IMR-90 (cell line): ENCODE results near the gene ATP11A. TPM values are rescaled to one million over a fixed set of nuclear protein-coding genes. Genes with fewer than 3 reads are reported as not detected.

Experiments used
- ATAC-seq: fragments of 200-7000 bp; cut with Tn5 transposase; 2 replicates; pipeline ENCODE4 v1.9.1; 2020; ENCODE audit warnings: low read depth, mild to moderate bottlenecking, moderate library complexity
- BruUV-seq: library from RNA; stranded (reverse); fragments of 400-500 nt; replicated peaks from 2 replicates; lab custom pipeline; 2021; lab: Mats Ljungman, UMichigan
- CTCF ChIA-PET: fragments of 300-600 bp; formaldehyde crosslinking; extraction: SDS; loops from one replicate; lab custom pipeline; 2021; ENCODE audit warnings: antibody characterized with exemption; lab: Yijun Ruan, JAX
- POLR2A ChIA-PET: fragments of 300-600 bp; sonication (Branson Sonifier 250); formaldehyde crosslinking; loops from one replicate; lab custom pipeline; 2022; ENCODE audit warnings: antibody characterized with exemption; ENCODE audit not compliant: unreplicated experiment; lab: Charles Lee
- DNase-seq: peaks from one replicate; pipeline ENCODE4 v3.0.0; 2013
- H2AFZ ChIP-seq: replicated peaks from 2 replicates; pipeline ENCODE3; 2013; ENCODE audit warnings: low read length, mild to moderate bottlenecking; ENCODE audit not compliant: poor library complexity
- H2AK5ac ChIP-seq: 2 replicates; pipeline ENCODE4 v1.6.1; 2013; ENCODE audit warnings: low read depth, low read length, inconsistent platforms
- H2AK9ac ChIP-seq: replicated peaks from 2 replicates; pipeline ENCODE3; 2013; ENCODE audit warnings: mild to moderate bottlenecking, low read depth, low read length, moderate library complexity; ENCODE audit not compliant: poor library complexity
- H2BK120ac ChIP-seq: 2 replicates; pipeline ENCODE4 v1.6.1; 2013; ENCODE audit warnings: low read depth, low read length, inconsistent platforms
- H2BK15ac ChIP-seq: 3 replicates; pipeline ENCODE4 v1.6.1; 2013; ENCODE audit warnings: low read depth, low read length, inconsistent platforms
- H2BK20ac ChIP-seq: 2 replicates; pipeline ENCODE4 v1.6.1; 2013; ENCODE audit warnings: low read depth, mild to moderate bottlenecking, inconsistent platforms, low read length, moderate library complexity
- H2BK5ac ChIP-seq: 2 replicates; pipeline ENCODE4 v1.6.1; 2013; ENCODE audit warnings: mild to moderate bottlenecking, low read depth, low read length, inconsistent platforms; ENCODE audit not compliant: poor library complexity, severe bottlenecking
- H3K14ac ChIP-seq: replicated peaks from 2 replicates; pipeline ENCODE4 v1.6.1; 2013; ENCODE audit warnings: low read depth, low read length, inconsistent platforms
- H3K18ac ChIP-seq: 2 replicates; pipeline ENCODE4 v1.6.1; 2013; ENCODE audit warnings: low read depth, low read length, control low read depth
- H3K23ac ChIP-seq: 2 replicates; pipeline ENCODE4 v1.6.1; 2013; ENCODE audit warnings: low read depth, low read length, inconsistent platforms
- H3K27ac ChIP-seq: 2 replicates; pipeline ENCODE4 v1.5.1; 2013; ENCODE audit warnings: mild to moderate bottlenecking, control low read depth, low read length; ENCODE audit not compliant: insufficient read depth
- H3K27me3 ChIP-seq: 2 replicates; pipeline ENCODE4 v1.6.1; 2013; ENCODE audit warnings: low read length; ENCODE audit not compliant: control insufficient read depth, insufficient read depth
- H3K36me3 ChIP-seq: 2 replicates; pipeline ENCODE4 v1.6.1; 2013; ENCODE audit warnings: low read length, mixed read lengths; ENCODE audit not compliant: control insufficient read depth, insufficient read depth
- H3K4ac ChIP-seq: 2 replicates; pipeline ENCODE4 v1.6.1; 2013; ENCODE audit warnings: low read depth, low read length, inconsistent platforms
- H3K4me1 ChIP-seq: 2 replicates; pipeline ENCODE4 v1.6.1; 2013; ENCODE audit warnings: low read length, mixed read lengths; ENCODE audit not compliant: control insufficient read depth, insufficient read depth
- H3K4me2 ChIP-seq: 2 replicates; pipeline ENCODE4 v1.6.1; 2013; ENCODE audit warnings: low read depth, mild to moderate bottlenecking, control low read depth, low read length, moderate library complexity
- H3K4me3 ChIP-seq: 2 replicates; pipeline ENCODE4 v1.5.1; 2013; ENCODE audit warnings: low read depth, mild to moderate bottlenecking, control low read depth, low read length, moderate library complexity; ENCODE audit not compliant: insufficient read depth
- H3K56ac ChIP-seq: 2 replicates; pipeline ENCODE4 v1.6.1; 2013; ENCODE audit warnings: low read length, inconsistent platforms; ENCODE audit not compliant: insufficient read depth; ENCODE audit errors: extremely low read depth
- H3K79me1 ChIP-seq, 2 experiments: 2 replicates each; pipeline ENCODE4 v1.6.1; 2013; ENCODE audit warnings: low read length in 2 of 2, inconsistent platforms in 1 of 2, low read depth in 1 of 2
- H3K9ac ChIP-seq: 2 replicates; pipeline ENCODE4 v1.6.1; 2013; ENCODE audit warnings: low read depth, low read length, control low read depth
- H3K9me1 ChIP-seq: 2 replicates; pipeline ENCODE4 v1.6.1; 2013; ENCODE audit warnings: low read length, inconsistent platforms; ENCODE audit not compliant: insufficient read depth
- H3K9me3 ChIP-seq: 2 replicates; pipeline ENCODE4 v1.6.1; 2013; ENCODE audit warnings: low read length; ENCODE audit not compliant: control insufficient read depth, insufficient read depth
- H4K20me1 ChIP-seq: 2 replicates; pipeline ENCODE4 v1.6.1; 2013; ENCODE audit warnings: low read length, inconsistent platforms; ENCODE audit not compliant: insufficient read depth
- H4K5ac ChIP-seq: 2 replicates; pipeline ENCODE4 v1.6.1; 2013; ENCODE audit warnings: mild to moderate bottlenecking, low read depth, low read length, control low read depth
- H4K8ac ChIP-seq, 2 experiments: 2 replicates each; pipeline ENCODE4 v1.6.1; 2013; ENCODE audit warnings: low read depth in 2 of 2, low read length in 2 of 2, control low read depth in 1 of 2, inconsistent platforms in 1 of 2
- H4K91ac ChIP-seq: 2 replicates; pipeline ENCODE4 v1.6.1; 2013; ENCODE audit warnings: low read depth, low read length, inconsistent platforms; ENCODE audit not compliant: insufficient read depth
- BHLHE40 ChIP-seq: fragments of 150-350 bp; IDR thresholded peaks from 2 replicates; pipeline ENCODE4 v1.6.1; 2016; ENCODE audit warnings: mild to moderate bottlenecking, low read depth, low read length
- CEBPB ChIP-seq: IDR thresholded peaks from 2 replicates; pipeline ENCODE4 v1.6.1; 2012; ENCODE audit warnings: low read depth, low read length, improper control_type of control experiment
- FOS ChIP-seq: fragments of 150-350 bp; IDR thresholded peaks from 2 replicates; pipeline ENCODE4 v1.6.1; 2016; ENCODE audit warnings: low read depth, low read length
- NFE2L2 ChIP-seq: fragments of 150-350 bp; IDR thresholded peaks from 2 replicates; pipeline ENCODE4 v1.6.1; 2016; ENCODE audit warnings: low read depth, mild to moderate bottlenecking, low read length
- RCOR1 ChIP-seq: IDR thresholded peaks from 2 replicates; pipeline ENCODE4 v1.6.1; 2012; ENCODE audit warnings: mild to moderate bottlenecking, low read length, improper control_type of control experiment; ENCODE audit not compliant: insufficient replicate concordance
- RFX5 ChIP-seq: IDR thresholded peaks from 2 replicates; pipeline ENCODE4 v1.8.0; 2012; ENCODE audit warnings: low read depth, mild to moderate bottlenecking, low read length, moderate library complexity
- SMC3 ChIP-seq: fragments of 150-350 bp; IDR thresholded peaks from 2 replicates; pipeline ENCODE4 v1.6.1; 2016; ENCODE audit warnings: low read depth, mild to moderate bottlenecking, antibody characterized with exemption, low read length, moderate library complexity
- WGBS, 2 experiments: methylation state at CpG; one replicate each; pipeline versions ENCODE4 v1.1.5 to v1.1.7; 2013; ENCODE audit warnings: missing lambda C conversion rate in 2 of 2; ENCODE audit not compliant: insufficient read length in 1 of 2; ENCODE audit errors: extremely low coverage in 2 of 2; 5-methylcytosine and 5-hydroxymethylcytosine counted together
- dilution Hi-C: fragments of 300-500 bp; cut with HindIII; formaldehyde crosslinking; loops from one replicate; pipeline ENCODE4 v1.14.3; 2018; ENCODE audit warnings: low sequenced_read_pairs; ENCODE audit not compliant: unreplicated experiment
- in situ Hi-C: fragments of 300-500 bp; cut with MboI; formaldehyde crosslinking; loops from 3 replicates; pipeline ENCODE4 v1.14.3; 2019; ENCODE audit warnings: low sequenced_read_pairs, inconsistent platforms, mixed read lengths
- intact Hi-C: fragments of 100-400 bp; cut with micrococcal nuclease; formaldehyde crosslinking; loops from 2 replicates; pipeline ENCODE4 v1.10.0; 2022
- polyA plus RNA-seq, 3 experiments: library from polyadenylated mRNA; depleted of rRNA; stranded (reverse); fragments of >200 nt; gene quantifications; 2 replicates each; pipeline ENCODE4 v1.2.3, GENCODE V29; 2012; ENCODE audit warnings: low replicate concordance in 1 of 3
- total RNA-seq: library from RNA; depleted of rRNA; stranded (reverse); fragments of >200 nt; gene quantifications from 2 replicates; pipeline ENCODE4 v1.2.3, GENCODE V29; 2012
- TF ChIP-seq, protein P1 (sequence below): conservative IDR thresholded peaks from 2 replicates; pipeline ENCODE4 v1.5.1; 2012; ENCODE audit warnings: mild to moderate bottlenecking, low read depth, low read length, improper control_type of control experiment
- TF ChIP-seq, protein P2 (sequence below): fragments of 150-350 bp; IDR thresholded peaks from 2 replicates; pipeline ENCODE4 v1.6.1; 2017; ENCODE audit warnings: mild to moderate bottlenecking, antibody characterized with exemption, low read length, low read depth

Gene ATP11A
- total and polyA plus RNA-seq, 2 of the 4 experiments (the other 2 are of a cell fraction), result 8.4 to 12.0 TPM

DNA sequence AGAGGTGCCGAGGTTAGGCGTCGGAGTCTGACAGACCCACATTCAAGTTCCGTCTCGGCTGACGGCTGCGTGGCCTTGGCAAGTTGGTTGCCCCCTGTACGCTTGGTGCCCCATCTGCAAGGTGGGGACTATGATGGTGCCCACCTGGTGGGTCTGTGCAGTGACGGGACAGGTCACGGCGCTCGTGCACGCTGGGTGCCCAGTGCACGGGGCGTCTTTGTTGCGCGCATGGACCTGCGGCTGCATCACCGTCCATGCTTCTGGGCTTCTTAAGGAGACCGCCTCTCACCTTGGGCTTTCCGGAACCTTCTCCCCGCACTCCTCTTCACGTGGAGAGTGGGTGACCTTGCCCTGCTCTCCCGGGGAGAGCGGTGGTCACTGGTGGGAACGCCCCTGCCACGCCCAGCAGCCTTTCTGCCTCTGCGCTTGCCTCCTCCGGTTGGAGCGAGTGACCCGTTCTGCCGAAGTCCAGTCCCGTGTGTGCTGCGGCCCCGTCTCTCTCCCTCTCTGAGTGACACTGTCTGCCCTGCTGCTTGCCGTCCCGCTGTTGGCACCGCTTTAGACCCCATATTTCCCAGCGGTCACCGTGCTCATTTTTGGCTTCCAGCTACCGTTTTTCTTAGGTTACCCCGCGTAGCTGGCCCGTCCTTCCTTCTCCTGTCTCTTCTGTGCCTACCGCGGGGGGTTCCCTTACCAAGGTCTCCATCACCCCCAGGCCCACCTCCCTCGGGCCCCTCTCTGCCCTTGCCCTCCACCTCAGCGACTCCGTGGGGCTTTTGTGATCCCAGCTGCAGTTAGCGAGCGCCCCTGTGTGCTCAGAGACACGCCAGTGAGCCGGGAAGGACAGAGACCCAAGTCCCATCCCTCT, 6.4 kb downstream of the ATP11A start (continued):
- TF ChIP-seq, protein P1, sequence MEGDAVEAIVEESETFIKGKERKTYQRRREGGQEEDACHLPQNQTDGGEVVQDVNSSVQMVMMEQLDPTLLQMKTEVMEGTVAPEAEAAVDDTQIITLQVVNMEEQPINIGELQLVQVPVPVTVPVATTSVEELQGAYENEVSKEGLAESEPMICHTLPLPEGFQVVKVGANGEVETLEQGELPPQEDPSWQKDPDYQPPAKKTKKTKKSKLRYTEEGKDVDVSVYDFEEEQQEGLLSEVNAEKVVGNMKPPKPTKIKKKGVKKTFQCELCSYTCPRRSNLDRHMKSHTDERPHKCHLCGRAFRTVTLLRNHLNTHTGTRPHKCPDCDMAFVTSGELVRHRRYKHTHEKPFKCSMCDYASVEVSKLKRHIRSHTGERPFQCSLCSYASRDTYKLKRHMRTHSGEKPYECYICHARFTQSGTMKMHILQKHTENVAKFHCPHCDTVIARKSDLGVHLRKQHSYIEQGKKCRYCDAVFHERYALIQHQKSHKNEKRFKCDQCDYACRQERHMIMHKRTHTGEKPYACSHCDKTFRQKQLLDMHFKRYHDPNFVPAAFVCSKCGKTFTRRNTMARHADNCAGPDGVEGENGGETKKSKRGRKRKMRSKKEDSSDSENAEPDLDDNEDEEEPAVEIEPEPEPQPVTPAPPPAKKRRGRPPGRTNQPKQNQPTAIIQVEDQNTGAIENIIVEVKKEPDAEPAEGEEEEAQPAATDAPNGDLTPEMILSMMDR, result no peak

DNA sequence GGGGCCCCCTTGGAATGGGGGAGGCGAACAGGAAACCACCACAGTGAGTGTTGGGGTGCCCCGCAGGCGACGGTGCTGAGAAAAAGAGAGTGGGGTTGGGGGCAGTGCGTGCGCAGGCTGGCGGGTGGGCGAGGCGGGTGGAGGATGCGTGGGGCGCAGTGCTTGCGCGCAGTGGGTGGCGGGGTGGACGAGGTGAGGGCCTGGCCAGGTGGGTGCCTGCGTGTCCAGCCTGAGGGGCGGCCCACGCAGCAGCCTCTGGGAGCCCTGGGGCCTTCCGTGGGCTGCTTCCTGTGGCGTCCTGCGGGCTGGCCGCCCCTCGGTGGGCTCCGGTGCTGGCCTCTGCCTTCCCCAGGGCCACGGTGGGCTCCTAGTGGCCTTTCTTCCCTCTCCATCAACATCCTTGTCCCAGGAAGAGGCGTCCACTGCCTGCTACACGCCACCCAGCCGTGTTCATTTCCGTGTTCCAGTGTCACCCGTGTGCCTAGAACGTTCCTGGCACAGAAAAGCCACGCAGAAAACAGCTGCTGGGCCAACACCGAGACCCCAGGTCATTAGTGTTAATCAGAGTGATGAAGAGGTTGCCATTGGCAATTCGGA, 7.1 kb downstream of the ATP11A start:
- H3K27me3 ChIP-seq, result no peaks in the 10 kb centered on the region
- in situ Hi-C loops, result no loop called here
- dilution Hi-C loops, result no loop called here
- H3K14ac ChIP-seq, result no peak overlapping the region
- peaks cover 33% of the 10 kb centered on the region for H4K20me1 ChIP-seq
- no peak overlapping the region for H2BK120ac ChIP-seq
- no peak overlapping the region for H3K23ac ChIP-seq
- H3K9me3 ChIP-seq, result no peaks in the 10 kb centered on the region
- H4K8ac ChIP-seq, result no peak overlapping the region
- BruUV-seq, result no TSS peak
- H3K27ac ChIP-seq, result no peak overlapping the region
- no peak overlapping the region for H2BK5ac ChIP-seq
- ChIA-PET POLR2A (no interaction called here), CTCF (no interaction called here)
- no peak overlapping the region for H4K5ac ChIP-seq
- H3K4ac ChIP-seq, result no peak overlapping the region
- WGBS, 2 experiments, result 93% methylated on average over 22 of the region's 34 CpGs; no CpG with 5 or more reads in 1 of the 2 experiments
- DNase-seq (no peak), ATAC-seq (no peak)
- peaks cover 20 to 63% of the 10 kb centered on the region in 2 experiments for H3K79me1 ChIP-seq
- H3K56ac ChIP-seq, result no peak overlapping the region
- no peak overlapping the region for H2AFZ ChIP-seq
- no peak overlapping the region for H3K18ac ChIP-seq
- peak overlapping the region; percentile 22 for H2AK9ac ChIP-seq
- no peak overlapping the region for H2AK5ac ChIP-seq
- H4K91ac ChIP-seq, result no peak overlapping the region
- peaks cover 15% of the 10 kb centered on the region for H3K4me1 ChIP-seq
- no peak overlapping the region for H3K4me3 ChIP-seq
- no peak overlapping the region for H2BK15ac ChIP-seq
- H3K9ac ChIP-seq, result no peak overlapping the region
- H2BK20ac ChIP-seq, result no peak overlapping the region
- H3K4me2 ChIP-seq, result no peak overlapping the region
- H3K9me1 ChIP-seq, result peaks cover 10% of the 10 kb centered on the region
- 0 out of 2 replicates have a peak, but pooled peaks cover 5% of the 10 kb centered on the region for H3K36me3 ChIP-seq
- intact Hi-C loops, result no loop called here
- TF ChIP-seq FOS (no peak), RFX5 (no peak), SMC3 (no peak), BHLHE40 (no peak), RCOR1 (no peak), CEBPB (no peak), NFE2L2 (no peak)
- TF ChIP-seq, protein P1, result no peak
- TF ChIP-seq, protein P2, sequence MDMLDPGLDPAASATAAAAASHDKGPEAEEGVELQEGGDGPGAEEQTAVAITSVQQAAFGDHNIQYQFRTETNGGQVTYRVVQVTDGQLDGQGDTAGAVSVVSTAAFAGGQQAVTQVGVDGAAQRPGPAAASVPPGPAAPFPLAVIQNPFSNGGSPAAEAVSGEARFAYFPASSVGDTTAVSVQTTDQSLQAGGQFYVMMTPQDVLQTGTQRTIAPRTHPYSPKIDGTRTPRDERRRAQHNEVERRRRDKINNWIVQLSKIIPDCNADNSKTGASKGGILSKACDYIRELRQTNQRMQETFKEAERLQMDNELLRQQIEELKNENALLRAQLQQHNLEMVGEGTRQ, result no peak
